Ectodermal cell (in vitro differentiated cells): ENCODE data around the gene MTHFD1.

Source experiments
- H3K27ac ChIP-seq: 2 replicates; pipeline ENCODE4 v1.7.0; 2013; ENCODE audit warnings: mild to moderate bottlenecking, low read depth, low read length; ENCODE audit not compliant: insufficient read depth, poor library complexity, severe bottlenecking
- H3K27me3 ChIP-seq: 2 replicates; pipeline ENCODE4 v1.7.0; 2013; ENCODE audit warnings: mild to moderate bottlenecking, low read length; ENCODE audit not compliant: insufficient read depth, control insufficient read depth, poor library complexity, severe bottlenecking
- H3K36me3 ChIP-seq: one replicate; pipeline ENCODE4 v1.7.0; 2013; ENCODE audit warnings: low read length; ENCODE audit not compliant: control insufficient read depth, insufficient read depth
- H3K4me1 ChIP-seq: one replicate; pipeline ENCODE4 v1.7.0; 2013; ENCODE audit warnings: low read length; ENCODE audit not compliant: control insufficient read depth, insufficient read depth
- H3K4me3 ChIP-seq: 2 replicates; pipeline ENCODE4 v1.7.0; 2013; ENCODE audit warnings: low read depth, low read length, control low read depth; ENCODE audit not compliant: insufficient read depth
- H3K9me3 ChIP-seq: 2 replicates; pipeline ENCODE4 v1.7.0; 2013; ENCODE audit warnings: mild to moderate bottlenecking, low read length, moderate library complexity; ENCODE audit not compliant: control insufficient read depth
- WGBS, 2 experiments: methylation state at CpG; one replicate each; pipeline ENCODE4 v1.1.7; 2013; ENCODE audit warnings: missing lambda C conversion rate in 2 of 2; 5-methylcytosine and 5-hydroxymethylcytosine counted together

Gene MTHFD1

DNA sequence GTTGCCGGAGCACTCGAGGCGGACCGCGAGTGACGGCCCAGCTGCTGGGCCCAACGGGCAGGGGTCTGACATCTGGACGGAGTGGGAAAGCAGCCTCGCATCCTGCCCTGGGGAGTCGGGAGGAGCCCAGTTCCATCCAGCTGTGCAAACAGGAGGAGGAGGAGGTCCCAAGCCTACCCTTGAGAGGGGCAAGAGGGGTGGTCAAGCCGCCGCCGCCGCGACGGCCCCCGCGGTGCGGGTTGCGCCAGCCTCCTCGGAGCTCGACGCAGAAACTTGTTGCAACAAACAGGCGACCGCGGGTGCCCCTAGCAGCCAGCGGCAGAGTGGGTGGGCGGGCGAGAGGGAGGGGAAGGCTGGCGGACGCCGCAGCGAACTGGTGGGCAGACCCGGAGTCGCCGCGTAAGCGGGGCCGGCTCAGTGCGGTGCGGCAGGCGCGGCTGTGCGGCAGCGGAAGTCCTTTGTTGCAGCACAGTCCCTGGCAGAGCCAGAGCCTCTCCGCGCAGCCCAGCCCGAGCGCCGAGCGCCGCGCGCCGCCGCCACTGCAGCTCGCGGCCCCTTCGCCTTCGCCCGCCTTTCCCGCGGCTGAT, 116.2 kb downstream of the MTHFD1 start, which contains the start of gene ZBTB1:
Gene ZBTB1 (plus strand): TSS at position 461 of the 587 bp plus-strand sequence. CDS start 16,735 bp downstream, outside the sequence.
- H3K27me3 ChIP-seq = no peaks in the 10 kb centered on the region
- no peaks in the 10 kb centered on the region for H3K9me3 ChIP-seq
- no peaks in the 10 kb centered on the region for H3K36me3 ChIP-seq
- peak within 1 kb of the TSS; percentile 99 for H3K27ac ChIP-seq
- WGBS, 2 experiments = 0% methylated on average over 63 of the region's 63 CpGs
- peaks cover 26% of the 10 kb centered on the region for H3K4me1 ChIP-seq
- H3K4me3 ChIP-seq = peak within 1 kb of the TSS; percentile 61

GRCh38 chr14:64504897-64505794, 117.0 kb downstream of the MTHFD1 start:
- Histone ChIP-seq H3K4me3 (peak overlapping the region; percentile 61), H3K9me3 (no peaks in the 10 kb centered on the region), H3K27ac (peak overlapping the region; percentile 99), H3K36me3 (no peaks in the 10 kb centered on the region), H3K4me1 (peaks cover 26% of the 10 kb centered on the region), H3K27me3 (no peaks in the 10 kb centered on the region)
- WGBS, 2 experiments = 0 to 1% methylated on average over 67 to 68 of the region's 68 CpGs

DNA sequence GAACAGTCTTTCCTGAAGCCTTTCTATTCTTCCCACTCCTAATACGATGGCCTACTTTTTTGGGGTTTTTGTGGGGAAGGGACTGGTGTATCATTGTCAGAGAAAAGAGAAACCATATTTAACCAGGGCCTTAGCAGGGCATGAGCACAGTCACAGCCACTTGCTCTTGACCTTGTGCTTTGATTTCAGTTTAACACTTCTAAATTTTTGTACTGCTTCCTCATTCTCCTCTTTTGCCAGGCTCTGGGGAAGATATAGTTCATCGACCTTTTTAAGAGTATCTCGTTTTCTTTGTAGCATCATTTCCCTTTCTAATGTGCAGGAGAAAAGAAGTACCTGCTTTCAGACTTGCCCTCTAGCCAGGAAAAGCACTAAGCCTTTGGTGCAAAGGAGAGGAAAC, 118.6 kb downstream of the MTHFD1 start:
- Histone ChIP-seq H3K4me1 (peaks cover 22% of the 10 kb centered on the region), H3K27ac (no peak overlapping the region), H3K4me3 (no peak overlapping the region), H3K9me3 (no peaks in the 10 kb centered on the region), H3K36me3 (no peaks in the 10 kb centered on the region), H3K27me3 (no peaks in the 10 kb centered on the region)
- WGBS, 2 experiments = 94 to 100% methylated on average over 2 to 3 of the region's 3 CpGs

DNA sequence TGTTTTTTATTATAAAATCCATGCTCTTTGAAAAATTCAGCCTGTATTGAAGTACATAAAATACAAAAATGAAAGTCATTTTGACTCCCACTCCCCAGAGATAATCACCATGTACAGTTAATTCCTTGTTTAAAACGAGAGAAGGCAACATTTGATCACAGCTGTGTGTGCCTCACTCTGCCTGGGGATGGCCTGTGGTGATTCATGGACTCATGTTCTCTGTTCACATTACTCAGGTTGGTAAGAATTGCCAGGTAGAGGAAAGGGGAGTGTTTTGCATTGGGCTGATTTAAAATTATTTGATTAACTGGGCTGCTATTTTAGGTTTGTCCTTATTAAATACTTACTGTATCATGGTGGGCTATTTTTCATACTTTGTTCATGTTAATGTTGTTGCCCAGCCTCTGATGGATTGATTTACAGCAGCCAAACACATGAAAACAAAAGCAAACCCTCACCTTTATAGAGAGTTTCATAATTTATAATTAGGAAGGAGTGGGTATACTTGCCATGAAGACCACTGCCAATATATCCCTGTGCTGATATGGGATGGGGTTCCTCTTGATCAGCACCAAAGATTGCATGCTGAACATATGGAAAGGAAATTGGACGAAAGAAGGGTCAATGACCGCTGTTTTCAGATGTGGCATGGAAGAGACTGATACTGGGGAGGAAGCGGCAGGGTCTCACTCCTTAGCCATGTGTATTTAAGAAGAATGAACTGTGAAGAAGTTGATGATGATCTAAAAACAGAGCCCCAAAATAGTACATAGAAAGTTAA, 119.4 kb downstream of the MTHFD1 start:
- Histone ChIP-seq H3K4me1 (peaks cover 13% of the 10 kb centered on the region), H3K27ac (no peak overlapping the region), H3K9me3 (no peaks in the 10 kb centered on the region), H3K36me3 (no peaks in the 10 kb centered on the region), H3K4me3 (no peak overlapping the region), H3K27me3 (no peaks in the 10 kb centered on the region)
- WGBS, 2 experiments = 90 to 98% methylated on average over 4 of the region's 4 CpGs

GRCh38 chr14:64508215-64508776, 120.1 kb downstream of the MTHFD1 start:
- Histone ChIP-seq H3K4me3 (no peak overlapping the region), H3K27me3 (no peaks in the 10 kb centered on the region), H3K9me3 (no peaks in the 10 kb centered on the region), H3K36me3 (no peaks in the 10 kb centered on the region), H3K4me1 (peaks cover 11% of the 10 kb centered on the region), H3K27ac (no peak overlapping the region)
- 74 to 75% methylated on average over 1 of the region's 1 CpG for WGBS, 2 experiments

DNA sequence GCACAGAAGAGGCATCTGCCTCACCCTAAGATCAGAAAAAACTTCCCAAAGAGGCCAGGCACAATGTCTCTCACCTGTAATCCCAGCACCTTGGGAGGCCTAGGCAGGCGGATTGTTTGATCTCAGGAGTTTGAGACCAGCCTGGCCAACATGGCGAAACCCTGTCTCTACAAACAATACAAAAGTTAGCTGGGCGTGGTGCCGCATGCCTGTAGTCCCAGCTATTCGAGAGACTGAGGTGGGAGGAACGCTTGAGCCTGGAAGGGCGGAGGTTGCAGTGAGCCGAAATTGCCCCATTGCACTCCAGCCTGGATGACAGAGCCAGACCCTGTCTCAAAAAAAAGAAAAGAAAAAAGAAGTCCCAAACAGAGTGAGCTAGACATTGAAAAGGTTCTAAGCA, 120.9 kb downstream of the MTHFD1 start:
- H3K36me3 ChIP-seq = no peaks in the 10 kb centered on the region
- H3K4me3 ChIP-seq = no peak overlapping the region
- WGBS, 2 experiments = 74 to 76% methylated on average over 8 of the region's 8 CpGs
- H3K27me3 ChIP-seq = no peaks in the 10 kb centered on the region
- no peaks in the 10 kb centered on the region for H3K9me3 ChIP-seq
- H3K4me1 ChIP-seq = peaks cover 11% of the 10 kb centered on the region
- no peak overlapping the region for H3K27ac ChIP-seq
